ENCODE measurements around the gene ZNF652.
A peak's percentile ranks its signal among the peaks of the same experiment; 100 is the strongest.

Gene ZNF652

GRCh38 chr17:49358641-49359247 is 3.3 kb downstream of the ZNF652 start:
- no peak overlapping the region for H3K4me2 ChIP-seq (ENCODE audit: low read length)
- no peak overlapping the region for H3K4ac ChIP-seq (ENCODE audit: low read depth, low read length)
- H3K18ac ChIP-seq (ENCODE audit: low read length) = no peak overlapping the region
- H3K14ac ChIP-seq (ENCODE audit: low read length) = no peak overlapping the region
- H2AFZ ChIP-seq (ENCODE audit: insufficient read depth, low read length, poor library complexity) = no peak overlapping the region
- H4K91ac ChIP-seq (ENCODE audit: low read depth, low read length) = no peak overlapping the region
- H2BK120ac ChIP-seq (ENCODE audit: insufficient read depth, low read length, poor library complexity) = no peak overlapping the region
- no peak overlapping the region for H2AK5ac ChIP-seq (ENCODE audit: low read length)
- peaks cover 9% of the 10 kb centered on the region for H3K79me1 ChIP-seq (ENCODE audit: low read length)
- H3K4me1 ChIP-seq (ENCODE audit: control insufficient read depth in 1 of 2, insufficient read depth in 2 of 2, low read length in 2 of 2) = peaks cover 2 to 6% of the 10 kb centered on the region in 2 experiments
- no peaks in the 10 kb centered on the region for H3K9me3 ChIP-seq (ENCODE audit: insufficient read depth, low read depth, low read length)
- no CpG with 5 or more reads among the region's 4 CpGs for WGBS (ENCODE audit: extremely low coverage, insufficient coverage, insufficient read length)
- H4K12ac ChIP-seq (ENCODE audit: low read depth, low read length) = no peak overlapping the region
- no peak overlapping the region for H2BK12ac ChIP-seq (ENCODE audit: low read length)
- peaks cover 11% of the 10 kb centered on the region for H3K79me2 ChIP-seq (ENCODE audit: control insufficient read depth, insufficient read depth, low read length, poor library complexity)
- H4K8ac ChIP-seq (ENCODE audit: low read depth, low read length) = no peak overlapping the region
- DNase-seq = no peak
- H3K27ac ChIP-seq (ENCODE audit: low read depth, low read length) = no peak overlapping the region
- H3K27me3 ChIP-seq (ENCODE audit: insufficient read depth, low read length) = no peaks in the 10 kb centered on the region
- no peak overlapping the region for H3K9ac ChIP-seq (ENCODE audit: low read length)
- H3K23ac ChIP-seq (ENCODE audit: low read length) = no peak overlapping the region
- H2BK5ac ChIP-seq (ENCODE audit: low read depth, low read length, poor library complexity) = no peak overlapping the region
- no peaks in the 10 kb centered on the region for H3K36me3 ChIP-seq (ENCODE audit: control insufficient read depth in 1 of 2, insufficient read depth in 2 of 2, low read length in 2 of 2)
- H3K4me3 ChIP-seq (ENCODE audit: low read depth, low read length) = no peak overlapping the region

- no peak overlapping the region for H3K18ac ChIP-seq (ENCODE audit: low read length)
- H3K36me3 ChIP-seq (ENCODE audit: control insufficient read depth in 1 of 2, insufficient read depth in 2 of 2, low read length in 2 of 2) = no peaks in the 10 kb centered on the region
- WGBS (ENCODE audit: extremely low coverage, insufficient coverage, insufficient read length) = no CpG with 5 or more reads among the region's 3 CpGs
- H4K8ac ChIP-seq (ENCODE audit: low read depth, low read length) = no peak overlapping the region
- H4K91ac ChIP-seq (ENCODE audit: low read depth, low read length) = no peak overlapping the region
- H3K9me3 ChIP-seq (ENCODE audit: insufficient read depth, low read depth, low read length) = no peaks in the 10 kb centered on the region
- H3K4me1 ChIP-seq (ENCODE audit: control insufficient read depth in 1 of 2, insufficient read depth in 2 of 2, low read length in 2 of 2) = peaks cover 2 to 6% of the 10 kb centered on the region in 2 experiments
- no peak overlapping the region for H3K4me2 ChIP-seq (ENCODE audit: low read length)
- H2BK12ac ChIP-seq (ENCODE audit: low read length) = no peak overlapping the region
- H3K79me2 ChIP-seq (ENCODE audit: control insufficient read depth, insufficient read depth, low read length, poor library complexity) = peaks cover 11% of the 10 kb centered on the region
- H3K4ac ChIP-seq (ENCODE audit: low read depth, low read length) = peak overlapping the region; percentile 72
- no peak overlapping the region for H2BK5ac ChIP-seq (ENCODE audit: low read depth, low read length, poor library complexity)
- no peak overlapping the region for H2AK5ac ChIP-seq (ENCODE audit: low read length)
- DNase-seq = no peak
- H3K4me3 ChIP-seq (ENCODE audit: low read depth, low read length) = no peak overlapping the region
- no peak overlapping the region for H3K27ac ChIP-seq (ENCODE audit: low read depth, low read length)
- no peak overlapping the region for H2AFZ ChIP-seq (ENCODE audit: insufficient read depth, low read length, poor library complexity)
- no peak overlapping the region for H4K12ac ChIP-seq (ENCODE audit: low read depth, low read length)
- peaks cover 8% of the 10 kb centered on the region for H3K79me1 ChIP-seq (ENCODE audit: low read length)
- no peak overlapping the region for H3K9ac ChIP-seq (ENCODE audit: low read length)
- H2BK120ac ChIP-seq (ENCODE audit: insufficient read depth, low read length, poor library complexity) = no peak overlapping the region
- no peak overlapping the region for H3K14ac ChIP-seq (ENCODE audit: low read length)
- H3K27me3 ChIP-seq (ENCODE audit: insufficient read depth, low read length) = no peaks in the 10 kb centered on the region
- no peak overlapping the region for H3K23ac ChIP-seq (ENCODE audit: low read length)
Observed at GRCh38 chr17:49357516-49357915, 4.5 kb downstream of the ZNF652 start.

- H3K9me3 ChIP-seq (ENCODE audit: insufficient read depth, low read depth, low read length) = no peaks in the 10 kb centered on the region
- H3K4me3 ChIP-seq (ENCODE audit: low read depth, low read length) = no peak overlapping the region
- H4K12ac ChIP-seq (ENCODE audit: low read depth, low read length) = no peak overlapping the region
- H2BK120ac ChIP-seq (ENCODE audit: insufficient read depth, low read length, poor library complexity) = no peak overlapping the region
- WGBS (ENCODE audit: extremely low coverage, insufficient coverage, insufficient read length) = no CpG with 5 or more reads among the region's 5 CpGs
- no peak overlapping the region for H2BK5ac ChIP-seq (ENCODE audit: low read depth, low read length, poor library complexity)
- no peak overlapping the region for H3K27ac ChIP-seq (ENCODE audit: low read depth, low read length)
- H4K8ac ChIP-seq (ENCODE audit: low read depth, low read length) = no peak overlapping the region
- H3K4ac ChIP-seq (ENCODE audit: low read depth, low read length) = no peak overlapping the region
- no peak overlapping the region for H3K23ac ChIP-seq (ENCODE audit: low read length)
- peaks cover 1% of the 10 kb centered on the region for H3K79me1 ChIP-seq (ENCODE audit: low read length)
- H2AFZ ChIP-seq (ENCODE audit: insufficient read depth, low read length, poor library complexity) = no peak overlapping the region
- no peak overlapping the region for H3K14ac ChIP-seq (ENCODE audit: low read length)
- no peak overlapping the region for H4K91ac ChIP-seq (ENCODE audit: low read depth, low read length)
- H3K27me3 ChIP-seq (ENCODE audit: insufficient read depth, low read length) = no peaks in the 10 kb centered on the region
- no peak overlapping the region for H2AK5ac ChIP-seq (ENCODE audit: low read length)
- no peak overlapping the region for H3K4me2 ChIP-seq (ENCODE audit: low read length)
- no peak for DNase-seq
- H3K36me3 ChIP-seq (ENCODE audit: control insufficient read depth in 1 of 2, insufficient read depth in 2 of 2, low read length in 2 of 2) = no peaks in the 10 kb centered on the region
- peaks cover 2 to 6% of the 10 kb centered on the region in 2 experiments for H3K4me1 ChIP-seq (ENCODE audit: control insufficient read depth in 1 of 2, insufficient read depth in 2 of 2, low read length in 2 of 2)
- H3K9ac ChIP-seq (ENCODE audit: low read length) = no peak overlapping the region
- H3K18ac ChIP-seq (ENCODE audit: low read length) = no peak overlapping the region
- peaks cover 5% of the 10 kb centered on the region for H3K79me2 ChIP-seq (ENCODE audit: control insufficient read depth, insufficient read depth, low read length, poor library complexity)
- H2BK12ac ChIP-seq (ENCODE audit: low read length) = no peak overlapping the region
Observed at GRCh38 chr17:49356320-49356719, 5.7 kb downstream of the ZNF652 start.

GRCh38 chr17:49353607-49354006 is 8.4 kb downstream of the ZNF652 start:
- Histone ChIP-seq H3K4me2 (ENCODE audit: low read length) (no peak overlapping the region), H3K9me3 (ENCODE audit: insufficient read depth, low read depth, low read length) (no peaks in the 10 kb centered on the region), H3K4me3 (ENCODE audit: low read depth, low read length) (no peak overlapping the region), H4K8ac (ENCODE audit: low read depth, low read length) (no peak overlapping the region), H3K4ac (ENCODE audit: low read depth, low read length) (no peak overlapping the region), H3K27me3 (ENCODE audit: insufficient read depth, low read length) (no peaks in the 10 kb centered on the region), H2BK5ac (ENCODE audit: low read depth, low read length, poor library complexity) (no peak overlapping the region), H2AK5ac (ENCODE audit: low read length) (no peak overlapping the region), H2BK120ac (ENCODE audit: insufficient read depth, low read length, poor library complexity) (no peak overlapping the region), H3K79me1 (ENCODE audit: low read length) (no peaks in the 10 kb centered on the region), H3K27ac (ENCODE audit: low read depth, low read length) (no peak overlapping the region), H3K14ac (ENCODE audit: low read length) (no peak overlapping the region), H3K18ac (ENCODE audit: low read length) (no peak overlapping the region), H3K4me1 (ENCODE audit: control insufficient read depth in 1 of 2, insufficient read depth in 2 of 2, low read length in 2 of 2) (no peaks in the 10 kb centered on the region), H3K23ac (ENCODE audit: low read length) (no peak overlapping the region), H2AFZ (ENCODE audit: insufficient read depth, low read length, poor library complexity) (no peak overlapping the region), H3K9ac (ENCODE audit: low read length) (no peak overlapping the region), H3K79me2 (ENCODE audit: control insufficient read depth, insufficient read depth, low read length, poor library complexity) (no peaks in the 10 kb centered on the region), H2BK12ac (ENCODE audit: low read length) (no peak overlapping the region), H4K91ac (ENCODE audit: low read depth, low read length) (no peak overlapping the region), H3K36me3 (ENCODE audit: control insufficient read depth in 1 of 2, insufficient read depth in 2 of 2, low read length in 2 of 2) (no peaks in the 10 kb centered on the region), H4K12ac (ENCODE audit: low read depth, low read length) (no peak overlapping the region)
- no CpG with 5 or more reads among the region's 1 CpG for WGBS (ENCODE audit: extremely low coverage, insufficient coverage, insufficient read length)
- DNase-seq = no peak
